Psoas muscle (tissue), 8 donors: ENCODE data around the gene CAPN14. TPM values are rescaled to one million over a fixed set of nuclear protein-coding genes. Genes with fewer than 3 reads are reported as not detected.

ENCODE experiments used
- ATAC-seq, 4 donors: fragments of 200-7000 bp; cut with Tn5 transposase; one replicate each; pipeline ENCODE4 v1.9.1; 2020; ENCODE audit warnings: moderate library complexity in 3 of 4, mild to moderate bottlenecking in 2 of 4
- DNase-seq, 2 donors: peaks; one replicate each; pipeline ENCODE4 v3.0.0-alpha.2; 2020
- H3K27ac ChIP-seq: fragments of 200-600 bp; one replicate; pipeline ENCODE4 v1.8.0; 2022
- H3K27me3 ChIP-seq, 3 donors: fragments of 200-600 bp in 1 of 3; one replicate each; pipeline versions ENCODE4 v1.6.1 to v1.8.0; 2013 to 2022; ENCODE audit warnings: low read length in 2 of 3, mild to moderate bottlenecking in 2 of 3, moderate library complexity in 1 of 3; ENCODE audit not compliant: insufficient read depth in 3 of 3
- H3K36me3 ChIP-seq, 2 donors: fragments of 200-600 bp in 1 of 2; one replicate each; pipeline versions ENCODE4 v1.6.1 to v1.8.0; 2013 to 2022; ENCODE audit warnings: low read depth in 1 of 2, mild to moderate bottlenecking in 1 of 2, moderate library complexity in 1 of 2; ENCODE audit not compliant: insufficient read depth in 1 of 2
- H3K4me1 ChIP-seq: fragments of 200-600 bp; one replicate; pipeline ENCODE4 v1.8.0; 2022
- H3K4me3 ChIP-seq: fragments of 200-600 bp; one replicate; pipeline ENCODE4 v1.8.0; 2022; ENCODE audit warnings: mild to moderate bottlenecking
- H3K9me3 ChIP-seq: fragments of 200-600 bp; one replicate; pipeline ENCODE4 v1.8.0; 2022
- CTCF ChIP-seq: fragments of 200-600 bp; IDR thresholded peaks from one replicate; pipeline ENCODE4 v1.8.0; 2022; ENCODE audit warnings: antibody characterized with exemption
- WGBS, 3 donors: extraction: QIAGEN DNeasy Blood & Tissue Kit; methylation state at CpG; one replicate each; pipeline versions ENCODE4 v1.1.6 to v1.1.7; 2013; 5-methylcytosine and 5-hydroxymethylcytosine counted together
- intact Hi-C, 2 donors: fragments of 100-400 bp; cut with DNase I; formaldehyde crosslinking; loops; one replicate each; pipeline versions ENCODE4 v1.11.0 to v1.14.2; 2022
- polyA plus RNA-seq, 3 donors: library from polyadenylated mRNA; stranded (reverse); fragments of 200-250 nt; gene quantifications; one replicate each; pipeline ENCODE4 v1.2.3, GENCODE V29; 2013
- total RNA-seq, 4 donors: library from RNA; stranded (reverse); fragmentation: NEBNext Ultra II Directional in 2 of 4; extraction: Animal tissue kit (Norgen Biotek cat#: 25700) in 2 of 4; gene quantifications; one replicate each; pipeline versions ENCODE4 v1.2.1 to v1.2.4, GENCODE V29; 2021 to 2023
- donor health status: healthy with polysubstance abuse.
- donor health status: DM: no; HTN: no; CAD: no; lungs with moderate emphysema.
- donor health status: Bipolar disorder and iron deficiency.
- donor health status: healthy.
- donor health status: DM: yes; HTN: yes; CAD: no.
- donor health status: DM: no; HTN: no; CAD: no.
- donor health status: DM: no; HTN: no; CAD: no.
- donor health status: DM: yes; HTN: yes; CAD: no.

CAPN14 gene
- total and polyA plus RNA-seq, 7 donors = 0.01 to 0.13 (median 0.03) TPM; not detected in 3

GRCh38 chr2:31212659-31213600, 4.4 kb downstream of the CAPN14 start:
- TF ChIP-seq CTCF = no peak
- DNase-seq (no peak), ATAC-seq (no peak)
- Histone ChIP-seq H3K9me3 (no peaks in the 10 kb centered on the region), H3K36me3 (no peaks in the 10 kb centered on the region), H3K4me3 (no peak overlapping the region), H3K27ac (no peak overlapping the region), H3K4me1 (no peaks in the 10 kb centered on the region), H3K27me3 (no peaks in the 10 kb centered on the region)
- intact Hi-C loops = no loop called here
- 75 to 84% (median 82%) methylated on average over 9 of the region's 9 CpGs for WGBS, 3 donors

- H3K9me3 ChIP-seq = no peaks in the 10 kb centered on the region
- WGBS, 3 donors = 94 to 97% (median 97%) methylated on average over 1 of the region's 1 CpG
- H3K27ac ChIP-seq = no peak overlapping the region
- no peaks in the 10 kb centered on the region for H3K36me3 ChIP-seq
- TF ChIP-seq CTCF = no peak
- DNase-seq = no peak
- intact Hi-C loops = no loop called here
- ATAC-seq = no peak
- H3K4me1 ChIP-seq = no peaks in the 10 kb centered on the region
- no peaks in the 10 kb centered on the region for H3K27me3 ChIP-seq
- H3K4me3 ChIP-seq = no peak overlapping the region
Measured at GRCh38 chr2:31208240-31208639, 9.1 kb downstream of the CAPN14 start.

GRCh38 chr2:31207790-31208189, 9.5 kb downstream of the CAPN14 start:
- no peak for ATAC-seq
- 41 to 59% (median 47%) methylated on average over 2 of the region's 2 CpGs for WGBS, 3 donors
- intact Hi-C loops = no loop called here

GRCh38 chr2:31205613-31206012, 11.7 kb downstream of the CAPN14 start:
- intact Hi-C loops = no loop called here
- no peak for TF ChIP-seq CTCF
- Histone ChIP-seq H3K27ac (no peak overlapping the region), H3K4me3 (no peak overlapping the region), H3K27me3 (no peaks in the 10 kb centered on the region), H3K36me3 (no peaks in the 10 kb centered on the region), H3K4me1 (no peaks in the 10 kb centered on the region), H3K9me3 (no peaks in the 10 kb centered on the region)
- WGBS, 3 donors = 74 to 97% (median 81%) methylated on average over 3 of the region's 3 CpGs
- DNase-seq (no peak), ATAC-seq (no peak)

More at GRCh38 chr2:31207790-31208189, 9.5 kb downstream of the CAPN14 start:
- Histone ChIP-seq H3K4me3 (no peak overlapping the region), H3K27me3 (no peaks in the 10 kb centered on the region), H3K36me3 (no peaks in the 10 kb centered on the region), H3K27ac (no peak overlapping the region), H3K4me1 (no peaks in the 10 kb centered on the region), H3K9me3 (no peaks in the 10 kb centered on the region)
- TF ChIP-seq CTCF = no peak
- no peak for DNase-seq
